Panc1 (cell line): ENCODE results near the gene UNC13C. TPM values are rescaled to one million over a fixed set of nuclear protein-coding genes. Genes with fewer than 3 reads are reported as not detected.

Experiments used
- ATAC-seq: fragments of 200-7000 bp; cut with Tn5 transposase; 2 replicates; pipeline ENCODE4 v1.9.1; 2020; ENCODE audit warnings: mild to moderate bottlenecking, moderate library complexity
- BruUV-seq: library from RNA; stranded (reverse); fragments of 400-500 nt; replicated peaks from 2 replicates; lab custom pipeline; 2021; lab: Mats Ljungman, UMichigan
- CTCF ChIA-PET: fragments of 300-600 bp; sonication (Branson Sonifier 250); formaldehyde crosslinking; loops from one replicate; lab custom pipeline; 2022; ENCODE audit warnings: antibody characterized with exemption; lab: Charles Lee
- POLR2A ChIA-PET: fragments of 300-600 bp; sonication (Branson Sonifier 250); formaldehyde crosslinking; loops from one replicate; lab custom pipeline; 2022; ENCODE audit warnings: antibody characterized with exemption; lab: Charles Lee
- DNase-seq: peaks from one replicate; pipeline ENCODE4 v3.0.0-alpha.2; 2010; ENCODE audit warnings: low read depth, low spot score
- H3K27ac ChIP-seq: 2 replicates; pipeline ENCODE4 v1.5.1; 2011; ENCODE audit warnings: mild to moderate bottlenecking, low read length, inconsistent platforms
- H3K27me3 ChIP-seq: fragments of 200-500 bp; sonication (Bioruptor generic); 2 replicates; pipeline ENCODE4 v1.6.0; 2014; ENCODE audit warnings: low read length, inconsistent platforms; ENCODE audit not compliant: control insufficient read depth, insufficient read depth
- H3K36me3 ChIP-seq: fragments of 200-500 bp; sonication (Bioruptor generic); 2 replicates; pipeline ENCODE4 v1.5.1; 2014; ENCODE audit warnings: inconsistent platforms, mild to moderate bottlenecking, low read length, moderate library complexity; ENCODE audit not compliant: control insufficient read depth, insufficient read depth
- H3K4me1 ChIP-seq: 2 replicates; pipeline ENCODE4 v1.5.1; 2011; ENCODE audit warnings: inconsistent platforms, mild to moderate bottlenecking, low read length, moderate library complexity; ENCODE audit not compliant: control insufficient read depth, insufficient read depth
- H3K4me3 ChIP-seq, 2 experiments: 2 replicates each; pipeline ENCODE4 v1.5.1; 2011 to 2012; ENCODE audit warnings: low read depth in 2 of 2, low read length in 2 of 2, mild to moderate bottlenecking in 2 of 2, inconsistent platforms in 1 of 2, moderate library complexity in 1 of 2
- H3K9me3 ChIP-seq: fragments of 200-500 bp; sonication (Bioruptor generic); 2 replicates; pipeline ENCODE4 v1.5.1; 2014; ENCODE audit warnings: low read depth, mild to moderate bottlenecking, inconsistent platforms, low read length, moderate library complexity; ENCODE audit not compliant: control insufficient read depth, insufficient read depth
- CTCF ChIP-seq: fragments of 450-650 bp; IDR thresholded peaks from 2 replicates; pipeline ENCODE4 v1.5.1; 2017; ENCODE audit warnings: mild to moderate bottlenecking
- POLR2AphosphoS5 ChIP-seq: IDR thresholded peaks from 2 replicates; pipeline ENCODE4 v1.6.1; 2012; ENCODE audit warnings: mild to moderate bottlenecking, low read depth, low read length, moderate library complexity
- REST ChIP-seq, 2 experiments: IDR thresholded peaks; 2 replicates each; pipeline ENCODE4 v1.6.1; 2011 to 2012; ENCODE audit warnings: low read depth in 2 of 2, control low read depth in 1 of 2, low read length in 1 of 2, mild to moderate bottlenecking in 1 of 2, moderate library complexity in 1 of 2; ENCODE audit not compliant: insufficient read depth in 1 of 2
- SIN3A ChIP-seq: IDR thresholded peaks from 2 replicates; pipeline ENCODE4 v1.6.1; 2012; ENCODE audit warnings: low read depth, mild to moderate bottlenecking, low read length, moderate library complexity, borderline replicate concordance; ENCODE audit not compliant: insufficient read depth
- TCF7L2 ChIP-seq: IDR thresholded peaks from 2 replicates; pipeline ENCODE4 v1.6.1; 2011; ENCODE audit warnings: mild to moderate bottlenecking, low read depth, low read length, inconsistent platforms
- in situ Hi-C: cut with HindIII; loops from 2 replicates; pipeline ENCODE4 v1.10.0; 2016; ENCODE audit warnings: low sequenced_read_pairs, low pct_unique_long_range_greater_than_20kb
- intact Hi-C: fragments of 100-400 bp; cut with micrococcal nuclease; formaldehyde crosslinking; loops from one replicate; pipeline ENCODE4 v1.10.0; 2022; ENCODE audit not compliant: unreplicated experiment
- total RNA-seq: library from RNA; stranded (reverse); gene quantifications from one replicate; pipeline ENCODE4 v1.2.1, GENCODE V29; 2021; ENCODE audit not compliant: unreplicated experiment

The UNC13C gene
- total RNA-seq, 1 experiment from 2014 or later = not detected

- in situ Hi-C loops = no loop called here
- no TSS peak for BruUV-seq
- no peak for ATAC-seq
- TF ChIP-seq SIN3A = no peak
- TF ChIP-seq POLR2AphosphoS5 = no peak
- TF ChIP-seq CTCF = no peak
- no peak for TF ChIP-seq REST (IDR thresholded peaks at IDR 0.05; ENCODE audit: insufficient read depth in 1 of 2, low read depth in 2 of 2, low read length in 1 of 2)
- no peak for TF ChIP-seq TCF7L2
- Histone ChIP-seq H3K9me3 (peaks cover 5% of the 10 kb centered on the region; the same call in 1 of the 2 replicates), H3K27me3 (no peaks in the 10 kb centered on the region), H3K27ac (no peak overlapping the region), H3K4me3 (no peak overlapping the region), H3K4me1 (no peaks in the 10 kb centered on the region), H3K36me3 (no peaks in the 10 kb centered on the region)
- CTCF ChIA-PET = no interaction called here
- intact Hi-C loops = no loop called here
- POLR2A ChIA-PET = no interaction called here
- no peak for DNase-seq
Measured at GRCh38 chr15:54502416-54503075, 524.3 kb downstream of the UNC13C start.

GRCh38 chr15:54504695-54505094 lies 526.5 kb downstream of the UNC13C start:
- Histone ChIP-seq H3K4me1 (no peaks in the 10 kb centered on the region), H3K4me3 (no peak overlapping the region), H3K36me3 (no peaks in the 10 kb centered on the region), H3K27ac (no peak overlapping the region), H3K9me3 (no peaks in the 10 kb centered on the region), H3K27me3 (no peaks in the 10 kb centered on the region)
- CTCF ChIA-PET = no interaction called here
- POLR2A ChIA-PET = no interaction called here
- TF ChIP-seq POLR2AphosphoS5 = no peak
- no peak for TF ChIP-seq TCF7L2
- no peak for TF ChIP-seq REST (IDR thresholded peaks at IDR 0.05; ENCODE audit: insufficient read depth in 1 of 2, low read depth in 2 of 2, low read length in 1 of 2)
- TF ChIP-seq SIN3A = no peak
- no peak for TF ChIP-seq CTCF
- in situ Hi-C loops (no loop called here), intact Hi-C loops (no loop called here)
- no TSS peak for BruUV-seq
- ATAC-seq (no peak), DNase-seq (no peak)
